GDM1 (cell line): Measurements from ENCODE around the gene CDC7.
A peak's percentile ranks its signal among the peaks of the same experiment; 100 is the strongest.
"Not testable (repeated sequence)": the region's sequence is repeated elsewhere in the genome, so short reads cannot be mapped to it uniquely, and the experiment has no call there.

ENCODE experiments used
- DNase-seq: peaks from one replicate; lab custom pipeline; 2025; lab: John Stamatoyannopoulos, UW

CDC7 gene

GRCh38 chr1:91500756-91501522, at the start of gene CDC7:
Gene CDC7, plus strand, starts transcription at chr1:91500851. Its CDS starts 866 bp downstream, at chr1:91501717.
- peak; percentile 88 for DNase-seq

GRCh38 chr1:91454136-91454535, 46.5 kb upstream of the CDC7 start:
- DNase-seq: no peak

- no peak for DNase-seq
These were observed 45.3 kb upstream of the CDC7 start for GRCh38 chr1:91455334-91455733.

GRCh38 chr1:91455896-91456295, 44.8 kb upstream of the CDC7 start:
- DNase-seq: no peak

DNA sequence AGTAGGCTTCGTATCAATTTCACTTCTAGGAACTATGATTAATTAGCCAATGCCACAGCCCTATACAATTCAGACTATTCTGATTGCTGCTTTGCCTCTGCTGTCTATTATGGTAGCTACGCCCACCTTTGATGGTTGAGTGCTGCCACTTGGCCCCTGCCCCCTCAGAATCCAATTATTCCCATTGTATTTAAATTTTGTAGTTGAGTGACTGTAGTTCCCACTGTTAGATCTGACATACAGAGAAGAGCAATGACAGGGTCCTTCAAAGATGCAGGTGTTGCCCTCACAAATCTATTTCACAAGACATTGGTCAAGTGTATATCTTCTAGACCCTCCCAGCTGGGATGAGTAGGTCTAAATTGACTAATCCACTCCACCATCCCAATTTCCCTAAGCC, 35.3 kb upstream of the CDC7 start:
- not testable (repeated sequence) for DNase-seq

GRCh38 chr1:91476533-91477217, 24.0 kb upstream of the CDC7 start:
- no peak for DNase-seq

DNA sequence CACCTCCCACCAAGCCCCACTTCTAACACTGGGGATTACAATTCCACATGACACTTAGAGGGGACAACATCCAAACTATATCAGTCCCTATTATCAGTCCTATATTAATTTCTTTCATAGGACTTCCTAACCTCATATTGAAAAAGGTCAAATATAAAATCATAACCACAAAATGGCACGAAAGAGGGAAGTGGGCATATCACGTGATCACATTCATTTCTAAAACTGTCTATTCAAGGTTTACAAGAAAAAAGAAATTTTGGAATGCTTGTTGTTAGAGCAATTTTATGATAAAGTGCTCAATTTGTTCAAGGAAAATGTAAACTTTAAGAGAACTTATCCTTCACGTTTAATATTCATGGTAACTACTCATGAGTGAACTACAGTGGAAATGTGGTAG, 13.2 kb upstream of the CDC7 start:
- DNase-seq: no peak

- no peak for DNase-seq
These were observed 10.2 kb upstream of the CDC7 start for GRCh38 chr1:91490501-91490900.

GRCh38 chr1:91498035-91498434, 2.6 kb upstream of the CDC7 start:
- no peak for DNase-seq

DNA sequence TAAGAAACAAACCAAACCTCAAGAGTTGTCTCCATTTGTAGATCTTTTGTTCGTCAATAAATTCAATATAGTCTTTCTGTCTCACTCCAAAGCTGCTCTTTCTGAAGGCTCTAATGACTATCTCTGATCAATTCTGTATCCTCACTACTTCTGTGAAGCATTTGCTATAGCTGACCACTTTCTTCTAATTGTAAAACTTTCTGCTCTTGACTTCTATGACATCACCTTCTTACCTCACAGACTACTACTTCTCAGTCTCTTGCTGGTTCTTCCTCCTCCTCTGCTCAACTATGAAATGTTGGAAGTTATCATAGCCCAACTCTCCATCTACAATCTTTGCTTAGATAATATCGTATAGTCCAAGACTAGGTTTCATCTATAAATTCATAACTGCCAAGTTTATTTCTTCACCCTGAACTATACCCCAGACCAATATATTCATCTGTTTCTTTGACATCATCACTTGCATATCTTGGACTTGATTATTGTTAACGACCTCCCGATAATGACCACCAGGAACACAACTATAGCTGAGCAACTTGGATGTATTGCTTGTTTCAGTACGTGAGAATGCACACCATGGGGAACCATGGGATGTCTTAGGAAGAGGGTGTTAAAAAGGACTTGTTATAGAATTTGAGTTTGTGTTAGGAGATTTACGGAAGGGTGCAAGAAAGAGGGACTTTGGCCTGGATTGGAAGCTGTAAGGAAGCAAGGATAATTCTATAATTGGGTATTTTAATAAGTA, 2.0 kb upstream of the CDC7 start:
- DNase-seq: no peak

GRCh38 chr1:91499346-91499745, 1.3 kb upstream of the CDC7 start:
- DNase-seq: no peak

- peak; percentile 54 for DNase-seq
These were observed 521 bp upstream of the CDC7 start for GRCh38 chr1:91499904-91500755.

DNA sequence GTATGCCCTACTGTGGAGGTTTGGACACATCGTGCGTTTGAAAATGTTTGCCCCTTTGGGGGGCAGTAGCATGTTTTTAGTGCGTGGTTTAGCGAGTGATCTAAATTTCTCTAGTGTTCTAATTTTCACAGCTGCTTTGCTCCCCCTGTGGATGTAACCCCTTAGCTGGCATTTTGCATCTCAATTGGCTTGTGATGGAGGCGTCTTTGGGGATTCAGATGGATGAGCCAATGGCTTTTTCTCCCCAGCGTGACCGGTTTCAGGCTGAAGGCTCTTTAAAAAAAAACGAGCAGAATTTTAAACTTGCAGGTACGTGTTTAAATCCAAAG, 836 bp downstream of the CDC7 start:
- DNase-seq: peak; percentile 58

DNA sequence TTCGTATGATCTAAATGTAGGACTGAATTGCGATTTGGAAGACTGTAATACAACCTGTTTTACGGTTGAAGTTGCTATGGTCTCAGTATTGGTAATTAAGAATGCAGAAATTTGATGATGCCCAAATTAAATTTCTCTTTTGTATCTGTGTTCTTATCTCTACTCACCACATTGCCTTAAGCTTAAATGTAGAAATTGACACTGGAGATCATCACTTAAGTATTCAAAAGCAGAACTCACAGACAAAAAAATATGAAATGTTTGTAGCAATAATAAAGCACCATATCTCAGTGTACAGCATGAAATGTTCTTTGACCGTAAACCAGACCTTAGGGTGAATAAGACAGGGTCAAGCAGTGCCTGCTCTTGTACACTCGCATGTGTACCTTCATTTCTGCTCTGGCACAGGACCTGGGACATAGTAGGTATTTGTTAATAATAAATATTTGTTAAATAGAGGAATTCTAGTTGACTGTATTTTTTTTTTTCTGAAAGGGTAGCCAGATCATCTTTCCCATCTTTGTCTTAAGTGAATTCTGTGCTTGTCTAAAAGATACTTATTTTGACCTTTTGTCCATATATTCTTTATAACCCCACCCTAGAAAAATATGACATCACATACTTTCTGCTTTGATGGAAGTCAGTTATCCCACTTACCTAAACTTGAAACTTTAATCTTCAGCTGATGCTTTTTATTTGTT, 1.5 kb downstream of the CDC7 start:
- DNase-seq: no peak

DNA sequence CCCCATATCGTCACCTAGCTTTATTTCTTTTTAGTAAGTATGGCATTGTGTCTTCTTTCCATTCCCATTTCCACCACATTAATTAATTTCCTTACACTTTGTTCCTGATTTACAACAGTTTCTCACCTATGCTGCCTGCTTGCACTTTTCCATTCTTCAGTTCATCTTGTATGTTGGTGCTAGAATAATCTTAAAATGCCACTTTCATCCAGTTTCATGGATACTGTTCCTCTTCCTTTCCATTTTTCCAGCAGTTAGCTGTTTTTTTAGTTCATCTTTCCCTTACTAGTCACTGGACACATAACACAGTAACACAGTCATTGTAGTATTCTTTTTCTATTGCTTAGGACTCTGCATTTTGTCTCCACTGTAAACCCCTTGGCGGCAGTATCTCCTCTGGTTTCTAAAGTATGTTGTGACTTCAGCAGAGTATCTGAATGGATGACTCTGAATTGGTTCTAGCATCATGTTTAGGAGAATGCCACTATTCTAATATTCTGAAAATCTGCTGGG, 2.1 kb downstream of the CDC7 start:
- no peak for DNase-seq

DNA sequence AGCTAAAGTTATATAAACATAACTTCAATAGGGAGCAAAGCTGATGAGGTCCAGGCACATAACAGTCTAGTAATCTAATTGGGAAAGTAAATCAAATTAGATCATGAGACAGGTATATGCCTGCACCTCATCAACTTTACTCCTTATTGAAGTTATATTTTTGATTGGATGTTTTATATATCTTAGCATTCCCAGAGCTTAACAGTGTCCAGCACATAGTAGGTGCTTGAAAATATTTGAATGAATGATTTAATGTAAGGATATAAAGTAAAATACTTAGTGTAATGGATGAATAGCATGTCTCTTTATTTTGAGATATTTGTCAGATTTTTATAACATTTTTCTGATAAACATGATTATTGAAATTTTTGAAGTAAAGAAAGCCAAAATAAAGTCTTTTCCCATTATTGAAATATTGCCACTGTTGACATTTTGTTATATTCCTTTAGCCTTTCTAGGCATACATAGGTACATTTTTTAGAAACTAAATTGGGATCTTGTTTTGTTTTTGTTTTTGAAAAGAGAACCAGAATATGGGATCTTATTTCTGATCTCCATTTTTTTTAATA, 2.8 kb downstream of the CDC7 start:
- no peak for DNase-seq

DNA sequence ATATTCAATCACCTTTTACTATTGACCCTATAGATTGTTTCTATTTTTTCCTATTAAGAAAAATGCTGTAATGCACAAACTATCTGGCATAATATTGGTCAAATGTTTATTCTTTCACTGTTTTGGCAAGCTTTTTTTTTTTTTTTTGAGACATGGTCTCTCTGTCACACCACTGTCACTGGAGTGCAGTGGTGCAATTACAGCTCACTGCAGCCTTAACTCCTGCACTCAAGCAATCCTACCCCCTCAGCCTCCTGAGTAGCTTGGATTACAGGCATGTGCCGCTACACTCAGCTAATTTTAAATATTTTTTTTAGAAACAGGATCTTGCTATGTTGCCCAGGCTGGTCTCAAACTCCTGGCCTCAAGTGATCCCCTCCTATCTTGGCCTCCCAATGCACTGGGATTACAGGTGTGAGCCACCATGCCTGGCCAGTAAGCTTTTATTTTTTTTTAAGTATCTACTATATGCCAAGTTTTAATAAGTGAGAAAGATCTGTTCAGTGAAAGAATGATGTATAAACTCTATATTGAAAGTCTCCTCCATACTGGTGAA, 3.4 kb downstream of the CDC7 start:
- no peak for DNase-seq

- no peak for DNase-seq
These were observed 4.4 kb downstream of the CDC7 start for GRCh38 chr1:91505086-91505485.

GRCh38 chr1:91506071-91506470, 5.4 kb downstream of the CDC7 start:
- no peak for DNase-seq

DNA sequence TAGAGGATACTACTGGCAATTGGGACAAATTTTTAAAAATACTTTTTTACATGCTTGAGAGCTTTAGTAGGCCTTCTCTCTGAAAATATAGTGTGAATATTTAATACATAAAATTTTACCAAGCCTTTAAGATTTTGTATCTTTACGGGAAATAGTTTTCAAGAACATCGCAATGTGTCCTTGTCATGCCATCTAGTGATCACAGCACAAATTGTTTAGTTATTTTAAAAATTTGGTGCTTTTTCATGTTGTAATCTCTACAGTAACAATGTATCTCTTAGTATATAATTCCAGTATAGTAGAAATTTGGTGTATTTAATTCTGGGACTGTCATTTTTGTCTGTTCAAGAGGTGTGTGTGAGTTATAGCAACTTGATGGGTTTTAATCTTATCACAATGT, 6.7 kb downstream of the CDC7 start:
- no peak for DNase-seq

GRCh38 chr1:91510754-91511153, 10.1 kb downstream of the CDC7 start:
- DNase-seq: no peak
